GM19372 (cell line): ENCODE results near the gene MSI2.

Experiments
- ATAC-seq: cut with Tn5 transposase; IDR thresholded peaks from one replicate; pipeline ENCODE4 v1.9.1; 2021; ENCODE audit warnings: mild to moderate bottlenecking, low read depth, moderate library complexity; ENCODE audit not compliant: unreplicated experiment

Gene MSI2

GRCh38 chr17:57513569-57513968 is 257.2 kb downstream of the MSI2 start:
- no peak for ATAC-seq

DNA sequence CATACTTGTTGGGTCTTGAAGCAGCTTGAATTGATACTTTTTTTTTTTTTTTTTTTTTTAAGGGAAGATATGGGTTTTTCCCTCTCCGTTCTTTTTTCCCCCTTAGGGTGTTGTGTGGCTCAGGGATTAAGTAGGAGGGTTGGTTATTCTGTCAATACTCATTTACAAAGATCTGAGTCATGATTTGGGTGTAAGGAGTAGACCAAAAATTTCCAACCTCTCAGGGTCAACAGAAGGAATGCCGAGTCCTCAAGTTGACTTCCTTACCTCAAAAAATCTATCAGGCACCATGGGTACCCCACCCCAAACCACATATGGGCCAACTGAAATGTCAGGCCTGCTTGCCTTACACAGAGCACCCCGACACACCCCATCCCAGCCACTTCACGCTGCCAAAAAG is 258.3 kb downstream of the MSI2 start:
- ATAC-seq: no peak

GRCh38 chr17:57515662-57516211 is 259.4 kb downstream of the MSI2 start:
- no peak for ATAC-seq

GRCh38 chr17:57516290-57517230 is 260.2 kb downstream of the MSI2 start:
- no peak for ATAC-seq

- no peak for ATAC-seq
Observed at GRCh38 chr17:57517273-57517631, 260.9 kb downstream of the MSI2 start.

- ATAC-seq: no peak
Observed at GRCh38 chr17:57517632-57518456, 261.5 kb downstream of the MSI2 start.

- no peak for ATAC-seq
Observed at GRCh38 chr17:57518587-57519581, 262.6 kb downstream of the MSI2 start.

GRCh38 chr17:57519800-57520199 is 263.5 kb downstream of the MSI2 start:
- no peak for ATAC-seq

DNA sequence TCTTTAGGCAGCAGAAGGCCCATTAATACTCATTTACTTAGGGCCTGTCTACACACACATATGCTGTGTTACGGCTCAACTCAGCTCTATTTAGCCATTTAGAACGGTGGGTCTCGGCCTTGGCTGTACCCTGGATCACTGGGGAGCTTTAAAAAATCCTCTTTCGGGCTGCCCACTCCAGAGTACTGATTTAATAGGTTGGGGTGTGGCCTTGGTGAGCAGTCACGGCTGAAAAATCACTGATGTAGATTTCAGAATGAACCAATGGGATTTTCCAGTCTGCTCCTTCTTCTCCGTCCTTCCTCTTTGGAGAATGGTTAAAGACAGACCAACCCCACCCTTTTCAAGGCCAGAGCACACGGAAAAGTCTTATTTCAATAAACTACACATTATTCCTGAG is 265.3 kb downstream of the MSI2 start:
- no peak for ATAC-seq

- no peak for ATAC-seq
Observed at GRCh38 chr17:57522042-57523005, 266.0 kb downstream of the MSI2 start.

GRCh38 chr17:57523926-57524632 is 267.8 kb downstream of the MSI2 start:
- no peak for ATAC-seq

DNA sequence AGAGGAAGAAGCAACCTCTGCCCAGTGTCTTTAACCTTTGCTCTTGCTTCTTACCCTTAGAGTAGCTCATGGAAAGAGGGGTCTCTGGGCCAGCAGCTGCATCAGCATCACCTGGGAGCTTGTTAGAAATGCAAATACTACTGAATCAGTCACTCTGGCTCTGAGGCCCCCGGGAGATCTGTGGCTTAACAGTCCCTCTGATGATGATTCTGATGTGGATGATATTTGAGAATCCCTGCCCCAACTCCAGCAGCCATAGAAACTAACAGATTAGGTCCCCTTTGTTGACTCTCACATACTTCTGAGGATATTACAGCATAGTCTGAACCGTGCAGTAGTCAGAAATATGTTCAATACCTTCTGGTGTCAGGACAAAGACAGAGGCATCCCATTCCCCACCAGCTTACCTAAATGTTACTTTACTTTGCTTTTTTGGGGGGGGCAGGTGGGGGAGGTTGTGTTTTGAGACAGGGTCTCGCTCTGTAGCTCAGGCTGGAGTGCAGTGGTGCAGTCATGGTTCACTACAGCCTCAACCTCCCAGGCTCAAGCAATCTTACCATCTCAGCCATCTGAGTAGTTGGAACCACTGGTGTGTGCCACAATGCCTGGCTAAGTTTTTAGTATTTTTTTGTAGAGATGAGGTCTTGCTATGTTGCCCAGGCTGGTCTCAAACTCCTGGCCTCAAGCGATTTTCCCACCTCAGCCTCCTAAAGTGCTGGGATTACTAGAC is 268.7 kb downstream of the MSI2 start:
- no peak for ATAC-seq

GRCh38 chr17:57527221-57528057 is 271.1 kb downstream of the MSI2 start:
- no peak for ATAC-seq

DNA sequence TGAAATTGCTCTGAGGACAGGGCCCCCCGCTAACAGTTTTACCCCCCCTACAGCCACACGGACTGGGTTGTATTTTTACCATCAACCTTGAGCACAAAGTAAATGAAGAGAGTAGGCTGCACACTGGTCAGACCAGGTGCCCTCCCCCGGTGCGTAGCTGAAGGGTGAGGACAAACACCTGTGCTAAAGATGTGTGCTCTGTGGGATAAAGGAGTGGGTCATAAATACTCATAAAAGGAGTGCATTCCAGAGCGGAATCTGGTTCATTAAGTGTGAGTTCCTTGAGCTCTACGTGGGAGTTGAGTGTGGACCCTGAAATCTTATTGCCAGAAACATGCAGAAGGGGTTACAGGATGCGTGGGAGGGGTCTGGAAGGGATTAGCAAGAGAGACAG is 271.7 kb downstream of the MSI2 start:
- no peak for ATAC-seq

DNA sequence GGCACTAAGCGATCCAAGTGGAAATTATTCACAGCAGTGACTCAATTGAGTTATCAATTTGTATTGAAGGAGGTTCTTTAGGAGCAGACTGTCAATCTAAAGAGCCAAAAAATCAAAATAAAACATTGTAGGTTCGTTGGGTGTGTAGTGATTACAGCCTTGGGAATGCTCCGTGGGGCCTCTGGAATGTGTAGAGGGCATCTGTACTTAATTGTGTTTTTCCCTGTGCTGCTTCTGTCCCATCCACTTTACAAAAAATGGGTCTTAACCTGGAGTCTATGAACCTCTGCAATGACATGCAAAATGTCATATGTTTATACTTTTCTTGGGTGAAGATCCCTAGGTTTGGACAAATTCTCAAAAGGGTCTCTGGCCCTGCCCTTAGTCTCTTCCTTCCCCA is 273.7 kb downstream of the MSI2 start:
- ATAC-seq: no peak

GRCh38 chr17:57530508-57530907 is 274.2 kb downstream of the MSI2 start:
- ATAC-seq: no peak

DNA sequence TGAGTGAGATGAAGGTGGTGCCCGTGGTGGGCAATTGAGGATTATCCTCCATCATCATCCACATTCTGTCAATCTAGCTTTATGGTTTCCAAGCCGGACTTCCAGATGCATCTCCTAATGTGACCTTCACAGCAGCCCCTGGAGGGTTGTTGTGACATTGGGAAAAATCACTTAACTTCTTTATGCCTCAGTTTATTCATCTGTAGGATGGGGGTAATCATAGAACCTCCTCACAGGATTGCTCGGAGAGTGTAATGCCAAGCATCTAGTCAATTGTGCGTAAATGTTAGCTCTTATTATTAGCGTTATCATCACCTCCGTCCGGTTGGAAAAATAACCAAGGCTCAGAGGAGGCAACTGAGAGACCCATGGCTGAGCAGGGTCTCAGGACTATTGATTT is 274.8 kb downstream of the MSI2 start:
- ATAC-seq: no peak
